Chondrocyte (in vitro differentiated cells): ENCODE measurements around the gene PDE11A. TPM values are rescaled to one million over a fixed set of nuclear protein-coding genes. Genes with fewer than 3 reads are reported as not detected.

Experiments used
- DNase-seq: peaks from one replicate; pipeline ENCODE4 v3.0.0; 2021; ENCODE audit warnings: mixed read lengths, low spot score
- H3K27ac Mint-ChIP-seq: one replicate; pipeline ENCODE4 v1.8.0; 2021; ENCODE audit warnings: mild to moderate bottlenecking, moderate library complexity, mixed read lengths; ENCODE audit not compliant: unreplicated experiment
- H3K27me3 Mint-ChIP-seq: 2 replicates; pipeline ENCODE4 v1.8.0; 2021; ENCODE audit warnings: low read depth, mixed read lengths
- H3K36me3 Mint-ChIP-seq: 2 replicates; pipeline ENCODE4 v1.8.0; 2021; ENCODE audit warnings: low read depth, mixed read lengths
- H3K4me1 Mint-ChIP-seq: 2 replicates; pipeline ENCODE4 v1.8.0; 2021; ENCODE audit warnings: low read depth, mild to moderate bottlenecking, mixed read lengths
- H3K4me3 Mint-ChIP-seq: one replicate; pipeline ENCODE4 v1.8.0; 2021; ENCODE audit warnings: mild to moderate bottlenecking, moderate library complexity, mixed read lengths; ENCODE audit not compliant: unreplicated experiment
- H3K9me3 Mint-ChIP-seq: 2 replicates; pipeline ENCODE4 v1.8.0; 2021; ENCODE audit warnings: low read depth, mixed read lengths
- total RNA-seq: library from RNA; stranded (reverse); gene quantifications from 3 replicates; pipeline ENCODE4 v1.2.1, GENCODE V29; 2021
- TF ChIP-seq, protein P1 (sequence below): fragments of 200-600 bp; sonication (generic); IDR thresholded peaks from 2 replicates; pipeline ENCODE4 v1.5.0; 2021; ENCODE audit warnings: antibody characterized with exemption, mild to moderate bottlenecking, moderate library complexity

Gene PDE11A
- total RNA-seq, 1 donor from 2014 or later, result 2.1 TPM

DNA sequence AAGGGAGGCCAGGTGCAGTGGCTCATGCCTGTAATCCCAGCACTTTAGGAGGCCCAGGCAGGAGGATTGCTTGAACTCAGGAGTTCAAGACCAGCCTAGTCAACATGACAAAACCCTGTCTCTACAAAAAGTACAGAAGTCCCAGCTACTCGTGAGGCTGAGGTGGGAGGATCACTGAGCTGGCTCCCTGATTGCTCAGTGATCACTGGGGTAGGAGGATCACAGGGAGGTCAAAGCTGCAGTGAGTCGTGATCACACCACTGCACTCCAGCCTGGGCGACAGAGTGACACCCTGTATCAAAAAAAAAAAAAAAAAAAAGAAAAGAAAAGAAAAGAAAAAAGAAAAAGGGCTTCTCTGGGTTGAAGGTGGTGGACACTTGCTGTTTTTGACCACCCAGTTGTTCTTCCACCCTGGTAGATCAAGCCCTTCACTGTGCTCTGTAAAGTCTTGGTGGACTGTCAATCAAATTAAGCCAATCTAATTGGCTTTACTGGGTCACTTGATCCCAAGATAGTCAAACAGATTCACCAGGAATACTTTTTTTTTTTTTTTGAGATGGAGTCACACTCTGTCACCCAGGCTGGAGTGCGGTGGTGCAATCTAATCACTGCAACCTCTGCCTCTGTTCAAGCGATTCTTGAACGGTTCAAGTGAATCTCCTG, 488.4 kb downstream of the PDE11A start:
- no peaks in the 10 kb centered on the region for H3K36me3 Mint-ChIP-seq
- H3K4me3 Mint-ChIP-seq, result no peak overlapping the region
- peaks cover 5% of the 10 kb centered on the region for H3K9me3 Mint-ChIP-seq
- TF ChIP-seq, protein P1, sequence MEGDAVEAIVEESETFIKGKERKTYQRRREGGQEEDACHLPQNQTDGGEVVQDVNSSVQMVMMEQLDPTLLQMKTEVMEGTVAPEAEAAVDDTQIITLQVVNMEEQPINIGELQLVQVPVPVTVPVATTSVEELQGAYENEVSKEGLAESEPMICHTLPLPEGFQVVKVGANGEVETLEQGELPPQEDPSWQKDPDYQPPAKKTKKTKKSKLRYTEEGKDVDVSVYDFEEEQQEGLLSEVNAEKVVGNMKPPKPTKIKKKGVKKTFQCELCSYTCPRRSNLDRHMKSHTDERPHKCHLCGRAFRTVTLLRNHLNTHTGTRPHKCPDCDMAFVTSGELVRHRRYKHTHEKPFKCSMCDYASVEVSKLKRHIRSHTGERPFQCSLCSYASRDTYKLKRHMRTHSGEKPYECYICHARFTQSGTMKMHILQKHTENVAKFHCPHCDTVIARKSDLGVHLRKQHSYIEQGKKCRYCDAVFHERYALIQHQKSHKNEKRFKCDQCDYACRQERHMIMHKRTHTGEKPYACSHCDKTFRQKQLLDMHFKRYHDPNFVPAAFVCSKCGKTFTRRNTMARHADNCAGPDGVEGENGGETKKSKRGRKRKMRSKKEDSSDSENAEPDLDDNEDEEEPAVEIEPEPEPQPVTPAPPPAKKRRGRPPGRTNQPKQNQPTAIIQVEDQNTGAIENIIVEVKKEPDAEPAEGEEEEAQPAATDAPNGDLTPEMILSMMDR, result no peak
- H3K4me1 Mint-ChIP-seq, result no peaks in the 10 kb centered on the region
- no peak for DNase-seq
- H3K27me3 Mint-ChIP-seq, result no peaks in the 10 kb centered on the region
- no peak overlapping the region for H3K27ac Mint-ChIP-seq

DNA sequence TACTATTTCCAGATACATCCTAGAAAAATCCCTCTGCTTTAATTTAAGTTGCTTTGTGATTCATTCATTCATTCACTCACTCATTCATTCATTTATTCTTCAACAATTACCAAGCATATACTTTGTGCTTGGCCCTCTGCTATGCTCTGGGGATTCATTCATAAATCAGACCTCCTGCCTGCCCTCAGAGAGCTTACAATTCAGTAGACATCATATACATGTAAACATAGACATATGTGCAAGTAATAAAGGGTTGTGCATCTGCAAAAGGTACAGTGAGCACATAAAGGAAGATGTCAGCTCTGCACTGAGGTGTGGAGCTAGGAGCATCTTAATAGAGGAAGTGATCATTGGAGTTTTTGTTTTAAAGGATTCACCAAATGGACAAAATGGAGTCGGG, 490.6 kb downstream of the PDE11A start:
- DNase-seq, result no peak
- no peaks in the 10 kb centered on the region for H3K27me3 Mint-ChIP-seq
- H3K4me3 Mint-ChIP-seq, result no peak overlapping the region
- H3K4me1 Mint-ChIP-seq, result no peaks in the 10 kb centered on the region
- TF ChIP-seq, protein P1, result no peak
- no peak overlapping the region for H3K27ac Mint-ChIP-seq
- H3K36me3 Mint-ChIP-seq, result no peaks in the 10 kb centered on the region
- H3K9me3 Mint-ChIP-seq, result peaks cover 5% of the 10 kb centered on the region

DNA sequence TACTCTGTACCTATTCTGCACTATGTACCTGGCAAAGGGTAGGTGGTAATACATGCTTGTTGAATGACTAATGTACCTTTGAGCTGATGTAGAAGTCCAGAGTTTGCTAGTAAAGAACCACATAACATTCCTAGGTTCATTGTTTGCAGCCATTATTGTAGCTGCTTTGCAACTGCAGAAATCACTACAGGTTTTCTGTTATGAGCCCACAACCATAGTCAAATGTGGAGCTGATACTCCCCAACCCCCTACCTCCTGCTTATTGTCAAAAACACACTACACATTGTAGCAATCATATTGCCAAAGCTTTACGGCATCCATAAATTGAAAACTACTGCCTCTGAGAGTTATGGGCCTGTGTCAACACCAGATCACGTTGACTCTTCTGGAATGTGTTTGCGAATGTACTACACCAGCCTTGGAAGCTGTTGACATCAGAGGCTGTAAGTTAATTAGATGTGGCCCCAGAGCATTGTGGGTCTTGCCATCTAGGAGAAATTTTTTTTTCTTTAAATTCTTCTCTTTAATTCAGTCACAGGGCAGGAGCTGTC, 493.0 kb downstream of the PDE11A start:
- Mint-ChIP-seq H3K4me1 (no peaks in the 10 kb centered on the region), H3K27me3 (no peaks in the 10 kb centered on the region), H3K4me3 (no peak overlapping the region), H3K9me3 (peaks cover 5% of the 10 kb centered on the region), H3K36me3 (no peaks in the 10 kb centered on the region), H3K27ac (no peak overlapping the region)
- DNase-seq, result no peak
- TF ChIP-seq, protein P1, result no peak

DNA sequence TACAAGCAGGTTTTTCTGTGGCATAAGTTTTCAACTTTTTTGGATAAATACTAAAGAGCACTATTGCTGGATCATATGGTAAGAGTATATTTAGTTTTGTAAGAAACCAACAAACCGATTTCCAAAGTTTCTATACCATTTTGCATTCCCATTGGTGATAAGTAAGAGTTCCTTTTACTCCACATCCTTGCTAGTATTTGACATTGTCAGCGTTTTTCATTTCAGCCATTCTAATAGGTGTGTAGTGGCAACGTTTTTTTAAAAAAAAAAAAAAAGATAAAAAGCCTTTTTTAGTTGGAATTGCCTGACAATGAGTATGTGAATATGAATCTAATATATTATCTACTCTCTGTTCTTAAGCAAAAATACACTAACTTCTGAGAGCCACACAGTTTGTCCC, 494.1 kb downstream of the PDE11A start:
- Mint-ChIP-seq H3K27ac (no peak overlapping the region), H3K4me3 (no peak overlapping the region), H3K36me3 (no peaks in the 10 kb centered on the region), H3K27me3 (no peaks in the 10 kb centered on the region), H3K4me1 (no peaks in the 10 kb centered on the region), H3K9me3 (peaks cover 5% of the 10 kb centered on the region)
- no peak for DNase-seq
- TF ChIP-seq, protein P1, result no peak

DNA sequence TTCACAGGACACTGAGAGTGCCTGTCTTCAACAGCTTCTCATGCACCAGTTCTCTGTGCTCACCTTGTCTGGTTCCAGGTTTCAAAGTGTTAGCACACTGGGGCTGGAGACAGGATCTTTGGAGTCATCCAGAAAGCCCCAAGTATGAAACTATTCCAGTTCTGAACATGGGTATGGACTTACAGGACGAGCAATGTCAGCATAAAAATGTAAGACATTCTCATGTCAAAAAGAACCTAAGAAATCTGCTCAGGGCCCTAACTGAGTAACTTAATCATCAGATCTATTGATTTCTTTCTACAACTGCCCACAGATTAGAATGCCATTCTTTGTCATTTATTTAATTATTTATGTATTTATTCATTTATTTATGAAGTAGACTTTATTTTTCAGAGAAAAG, 495.5 kb downstream of the PDE11A start:
- DNase-seq, result no peak
- Mint-ChIP-seq H3K4me3 (no peak overlapping the region), H3K4me1 (peaks cover 2% of the 10 kb centered on the region), H3K9me3 (peaks cover 4% of the 10 kb centered on the region), H3K27ac (no peak overlapping the region), H3K27me3 (no peaks in the 10 kb centered on the region), H3K36me3 (no peaks in the 10 kb centered on the region)
- TF ChIP-seq, protein P1, result no peak
